K562 (cell line): ENCODE results near the gene APP. TPM values are rescaled to one million over a fixed set of nuclear protein-coding genes. Genes with fewer than 3 reads are reported as not detected.

Experiments used
- ADNP ChIP-seq: fragments of 200-800 bp; sonication (Bioruptor generic); IDR thresholded peaks from 2 replicates; pipeline ENCODE4 v1.6.1; 2016; ENCODE audit warnings: missing genetic modification characterization, missing compliant biosample characterization
- BRD4 ChIP-seq: fragments of 200-600 bp; sonication (generic); IDR thresholded peaks from 2 replicates; pipeline ENCODE4 v1.6.1; 2017; ENCODE audit warnings: inconsistent platforms
- ETV1 ChIP-seq: fragments of 450-650 bp; conservative IDR thresholded peaks from 2 replicates; pipeline ENCODE4 v1.6.1; 2016; ENCODE audit warnings: missing genetic modification characterization, control low read depth, low read depth, missing compliant biosample characterization
- FOXJ2 ChIP-seq: fragments of 200-800 bp; sonication (Bioruptor generic); IDR thresholded peaks from 2 replicates; pipeline ENCODE4 v1.6.1; 2016; ENCODE audit warnings: missing genetic modification characterization, missing compliant biosample characterization
- GABPB1 ChIP-seq: sonication (generic); formaldehyde crosslinking; IDR thresholded peaks from 2 replicates; pipeline ENCODE4 v1.8.0; 2022; ENCODE audit warnings: mild to moderate bottlenecking, missing genetic modification reagents
- HSF4 ChIP-seq: fragments of 250-450 bp; sonication (Bioruptor Pico); IDR thresholded peaks from 2 replicates; pipeline ENCODE4 v2.1.2; 2022; ENCODE audit warnings: mild to moderate bottlenecking, moderate library complexity, borderline replicate concordance
- JUNB ChIP-seq: fragments of 450-650 bp; formaldehyde crosslinking; conservative IDR thresholded peaks from 2 replicates; pipeline ENCODE4 v1.4.0; 2020; ENCODE audit warnings: mild to moderate bottlenecking
- KAT7 ChIP-seq: sonication (generic); formaldehyde crosslinking; IDR thresholded peaks from 2 replicates; pipeline ENCODE4 v1.8.0; 2022; ENCODE audit warnings: missing genetic modification reagents, mild to moderate bottlenecking, borderline replicate concordance
- L3MBTL2 ChIP-seq: fragments of 450-650 bp; IDR thresholded peaks from 2 replicates; pipeline ENCODE4 v1.6.1; 2016; ENCODE audit warnings: mild to moderate bottlenecking, moderate library complexity
- MAZ ChIP-seq, 2 experiments: fragments of 450-650 bp in 1 of 2; sonication (generic) in 1 of 2; formaldehyde crosslinking; IDR thresholded peaks in 1 of 2; conservative IDR thresholded peaks in 1 of 2; 2 replicates each; pipeline versions ENCODE4 v1.4.0 to v1.5.0; 2020; ENCODE audit warnings: mild to moderate bottlenecking in 1 of 2, missing genetic modification reagents in 1 of 2
- NBN ChIP-seq: fragments of 450-650 bp; IDR thresholded peaks from 2 replicates; pipeline ENCODE4 v1.6.1; 2016; ENCODE audit warnings: low read depth, mild to moderate bottlenecking
- RAD51 ChIP-seq: fragments of 450-650 bp; IDR thresholded peaks from 2 replicates; pipeline ENCODE4 v1.7.1; 2016; ENCODE audit warnings: low read depth, mild to moderate bottlenecking, borderline replicate concordance
- SAP30 ChIP-seq: fragments of 200-600 bp; sonication (generic); IDR thresholded peaks from 2 replicates; pipeline ENCODE4 v1.6.1; 2012; ENCODE audit warnings: borderline replicate concordance, low read depth, mild to moderate bottlenecking, moderate library complexity, low read length, control low read depth, inconsistent platforms; ENCODE audit not compliant: insufficient read depth, poor library complexity, severe bottlenecking
- STAG1 ChIP-seq: sonication (generic); formaldehyde crosslinking; IDR thresholded peaks from 2 replicates; pipeline ENCODE4 v1.5.0; 2020; ENCODE audit warnings: missing genetic modification reagents, borderline replicate concordance
- TAF1 ChIP-seq: IDR thresholded peaks from 2 replicates; pipeline ENCODE4 v1.6.1; 2011; ENCODE audit warnings: mild to moderate bottlenecking, low read length, moderate library complexity; ENCODE audit not compliant: insufficient read depth, control insufficient read depth, severe bottlenecking; ENCODE audit errors: extremely low read depth
- XRCC4 ChIP-seq: IDR thresholded peaks from one replicate; pipeline ENCODE4 v1.6.1; 2011; ENCODE audit not compliant: insufficient read depth, insufficient read length; ENCODE audit errors: extremely low read depth
- ZBTB1 ChIP-seq: sonication (generic); formaldehyde crosslinking; IDR thresholded peaks from 2 replicates; pipeline ENCODE4 v1.8.1; 2023; ENCODE audit warnings: missing genetic modification reagents, low read depth, mild to moderate bottlenecking, borderline replicate concordance
- ZFX ChIP-seq: sonication (generic); formaldehyde crosslinking; IDR thresholded peaks from 2 replicates; pipeline ENCODE4 v1.8.0; 2022; ENCODE audit warnings: mild to moderate bottlenecking, missing genetic modification reagents, moderate library complexity
- ZKSCAN3 ChIP-seq: fragments of 250-450 bp; sonication (Bioruptor Pico); IDR thresholded peaks from 2 replicates; pipeline ENCODE4 v1.4.0; 2020
- ZNF316 ChIP-seq: fragments of 450-650 bp; IDR thresholded peaks from 2 replicates; pipeline ENCODE4 v1.6.1; 2016
- ZNF347 ChIP-seq: fragments of 450-650 bp; formaldehyde crosslinking; IDR thresholded peaks from 2 replicates; pipeline ENCODE4 v1.4.0; 2020; ENCODE audit warnings: low read depth, mild to moderate bottlenecking, moderate library complexity
- polyA plus RNA-seq, 8 experiments: library from polyadenylated mRNA; depleted of rRNA in 4 of 8; stranded (reverse) in 5 of 8; unstranded in 3 of 8; fragments of >200 nt; fragmentation: Nextera tagmentation in 2 of 8; fragmentation: Illumina TruSeq in 1 of 8; extraction: Ambion mirVana in 2 of 8; extraction: Trizol in 1 of 8; gene quantifications; 2 replicates each; pipeline versions ENCODE4 v1.2.1 to v1.2.3, GENCODE V29; 2011 to 2014; ENCODE audit warnings: inconsistent platforms in 1 of 8, missing spikeins in 1 of 8
- total RNA-seq, 7 experiments: library from RNA; depleted of rRNA in 6 of 7; stranded (reverse); fragments of >200 nt in 6 of 7; fragmentation: Illumina TruSeq in 2 of 7; extraction: Trizol in 2 of 7; gene quantifications; 2 replicates each; pipeline versions ENCODE4 v1.2.1 to v1.2.3, GENCODE V29; 2011 to 2021; ENCODE audit warnings: low replicate concordance in 1 of 7
- TF ChIP-seq, protein P1 (sequence below): fragments of 450-650 bp; formaldehyde crosslinking; IDR thresholded peaks from 2 replicates; pipeline ENCODE4 v1.4.0; 2022; ENCODE audit warnings: mild to moderate bottlenecking, moderate library complexity
- TF ChIP-seq, protein P2 (sequence below): sonication (generic); formaldehyde crosslinking; IDR thresholded peaks from 2 replicates; pipeline ENCODE4 v1.5.0; 2020; ENCODE audit warnings: missing genetic modification reagents
- TF ChIP-seq, protein P3 (sequence below): fragments of 450-650 bp; IDR thresholded peaks from 2 replicates; pipeline ENCODE4 v1.6.1; 2017; ENCODE audit warnings: antibody characterized with exemption
- TF ChIP-seq, protein P4 (sequence below): sonication (generic); formaldehyde crosslinking; IDR thresholded peaks from 2 replicates; pipeline ENCODE4 v1.8.0; 2022; ENCODE audit warnings: missing genetic modification reagents, mild to moderate bottlenecking, moderate library complexity, borderline replicate concordance

The APP gene
- total and polyA plus RNA-seq, 9 of the 15 experiments (the other 6 are each of a cell fraction or from before 2014, with no cell fraction given) = 0.01 to 1.5 (median 0.16) TPM; not detected in 5

DNA sequence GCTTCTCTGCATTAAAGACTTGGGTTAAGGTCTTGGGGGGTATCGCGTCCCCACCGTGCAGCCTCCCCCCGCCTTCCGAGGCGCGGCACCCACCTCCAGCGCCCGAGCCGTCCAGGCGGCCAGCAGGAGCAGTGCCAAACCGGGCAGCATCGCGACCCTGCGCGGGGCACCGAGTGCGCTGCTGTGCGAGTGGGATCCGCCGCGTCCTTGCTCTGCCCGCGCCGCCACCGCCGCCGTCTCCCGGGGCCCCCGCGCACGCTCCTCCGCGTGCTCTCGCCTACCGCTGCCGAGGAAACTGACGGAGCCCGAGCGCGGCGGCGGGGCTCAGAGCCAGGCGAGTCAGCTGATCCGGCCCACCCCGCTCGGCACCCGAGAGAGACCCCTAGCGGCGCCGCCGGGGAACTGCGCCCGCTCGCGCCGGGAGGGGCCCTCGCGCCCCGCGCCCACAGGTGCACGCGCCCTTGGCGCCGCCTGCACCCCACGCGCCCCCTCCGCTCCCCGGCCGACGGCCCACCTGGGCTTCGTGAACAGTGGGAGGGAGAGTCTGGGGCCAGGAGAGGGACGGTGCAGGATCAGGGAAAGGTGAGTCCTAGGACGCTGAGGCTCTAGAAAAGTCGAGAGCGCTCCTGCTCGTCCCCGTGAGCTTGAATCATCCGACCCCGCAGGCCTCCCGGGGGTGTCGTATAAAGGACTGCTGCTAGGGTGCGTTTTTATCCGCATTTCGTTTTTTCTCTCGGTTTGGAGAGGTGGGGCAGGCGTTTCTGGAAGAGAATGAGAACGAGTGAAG is at the start of gene APP (continued):
- TF ChIP-seq ZNF347 (CRISPR knock-in tag) (no peak), TAF1 (no peak), ADNP (tag) (no peak), SAP30 (no peak), ZNF316 (no peak), HSF4 (CRISPR knock-in tag) (no peak), FOXJ2 (tag) (no peak), ZKSCAN3 (no peak), ZFX (CRISPR knock-in tag) (no peak), BRD4 (no peak), GABPB1 (CRISPR knock-in tag) (no peak), ETV1 (tag) (no peak), JUNB (CRISPR knock-in tag) (no peak), MAZ (CRISPR knock-in tag; conservative IDR thresholded peaks at IDR 0.05 in 1 of 2, IDR thresholded peaks at IDR 0.05 in 1 of 2) (peak in 1 of 2 experiments; percentile 54; a peak in 2 of 4 replicates), NBN (no peak), STAG1 (CRISPR knock-in tag) (no peak), RAD51 (no peak), KAT7 (CRISPR knock-in tag) (no peak), ZBTB1 (CRISPR knock-in tag) (no peak), L3MBTL2 (peak; percentile 80), XRCC4 (no peak)
- TF ChIP-seq, protein P1, sequence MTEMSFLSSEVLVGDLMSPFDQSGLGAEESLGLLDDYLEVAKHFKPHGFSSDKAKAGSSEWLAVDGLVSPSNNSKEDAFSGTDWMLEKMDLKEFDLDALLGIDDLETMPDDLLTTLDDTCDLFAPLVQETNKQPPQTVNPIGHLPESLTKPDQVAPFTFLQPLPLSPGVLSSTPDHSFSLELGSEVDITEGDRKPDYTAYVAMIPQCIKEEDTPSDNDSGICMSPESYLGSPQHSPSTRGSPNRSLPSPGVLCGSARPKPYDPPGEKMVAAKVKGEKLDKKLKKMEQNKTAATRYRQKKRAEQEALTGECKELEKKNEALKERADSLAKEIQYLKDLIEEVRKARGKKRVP (CRISPR knock-in tag) = no peak
- TF ChIP-seq, protein P2, sequence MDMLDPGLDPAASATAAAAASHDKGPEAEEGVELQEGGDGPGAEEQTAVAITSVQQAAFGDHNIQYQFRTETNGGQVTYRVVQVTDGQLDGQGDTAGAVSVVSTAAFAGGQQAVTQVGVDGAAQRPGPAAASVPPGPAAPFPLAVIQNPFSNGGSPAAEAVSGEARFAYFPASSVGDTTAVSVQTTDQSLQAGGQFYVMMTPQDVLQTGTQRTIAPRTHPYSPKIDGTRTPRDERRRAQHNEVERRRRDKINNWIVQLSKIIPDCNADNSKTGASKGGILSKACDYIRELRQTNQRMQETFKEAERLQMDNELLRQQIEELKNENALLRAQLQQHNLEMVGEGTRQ (CRISPR knock-in tag) = peak; percentile 47
- TF ChIP-seq, protein P3, sequence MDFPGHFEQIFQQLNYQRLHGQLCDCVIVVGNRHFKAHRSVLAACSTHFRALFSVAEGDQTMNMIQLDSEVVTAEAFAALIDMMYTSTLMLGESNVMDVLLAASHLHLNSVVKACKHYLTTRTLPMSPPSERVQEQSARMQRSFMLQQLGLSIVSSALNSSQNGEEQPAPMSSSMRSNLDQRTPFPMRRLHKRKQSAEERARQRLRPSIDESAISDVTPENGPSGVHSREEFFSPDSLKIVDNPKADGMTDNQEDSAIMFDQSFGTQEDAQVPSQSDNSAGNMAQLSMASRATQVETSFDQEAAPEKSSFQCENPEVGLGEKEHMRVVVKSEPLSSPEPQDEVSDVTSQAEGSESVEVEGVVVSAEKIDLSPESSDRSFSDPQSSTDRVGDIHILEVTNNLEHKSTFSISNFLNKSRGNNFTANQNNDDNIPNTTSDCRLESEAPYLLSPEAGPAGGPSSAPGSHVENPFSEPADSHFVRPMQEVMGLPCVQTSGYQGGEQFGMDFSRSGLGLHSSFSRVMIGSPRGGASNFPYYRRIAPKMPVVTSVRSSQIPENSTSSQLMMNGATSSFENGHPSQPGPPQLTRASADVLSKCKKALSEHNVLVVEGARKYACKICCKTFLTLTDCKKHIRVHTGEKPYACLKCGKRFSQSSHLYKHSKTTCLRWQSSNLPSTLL = no peak
- TF ChIP-seq, protein P4, sequence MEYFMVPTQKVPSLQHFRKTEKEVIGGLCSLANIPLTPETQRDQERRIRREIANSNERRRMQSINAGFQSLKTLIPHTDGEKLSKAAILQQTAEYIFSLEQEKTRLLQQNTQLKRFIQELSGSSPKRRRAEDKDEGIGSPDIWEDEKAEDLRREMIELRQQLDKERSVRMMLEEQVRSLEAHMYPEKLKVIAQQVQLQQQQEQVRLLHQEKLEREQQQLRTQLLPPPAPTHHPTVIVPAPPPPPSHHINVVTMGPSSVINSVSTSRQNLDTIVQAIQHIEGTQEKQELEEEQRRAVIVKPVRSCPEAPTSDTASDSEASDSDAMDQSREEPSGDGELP (CRISPR knock-in tag) = peak; percentile 59
